Skeletal muscle tissue (tissue), 4 donors: ENCODE measurements around the gene ATG5. TPM values are rescaled to one million over a fixed set of nuclear protein-coding genes. Genes with fewer than 3 reads are reported as not detected.
A peak's percentile ranks its signal among the peaks of the same experiment; 100 is the strongest.

Experiments used
- H3K27ac ChIP-seq: one replicate; pipeline ENCODE4 v1.7.0; 2013; ENCODE audit warnings: mild to moderate bottlenecking, low read depth, low read length, inconsistent platforms
- H3K27me3 ChIP-seq, 3 donors: one replicate each; pipeline ENCODE4 v1.7.0; 2013; ENCODE audit warnings: low read length in 3 of 3; ENCODE audit not compliant: control insufficient read depth in 3 of 3, insufficient read depth in 3 of 3
- H3K36me3 ChIP-seq, 3 donors: one replicate each; pipeline ENCODE4 v1.7.0; 2013; ENCODE audit warnings: low read length in 3 of 3; ENCODE audit not compliant: control insufficient read depth in 3 of 3, insufficient read depth in 3 of 3
- H3K4me1 ChIP-seq, 3 donors: one replicate each; pipeline ENCODE4 v1.7.0; 2013; ENCODE audit warnings: low read length in 3 of 3, mild to moderate bottlenecking in 3 of 3; ENCODE audit not compliant: control insufficient read depth in 3 of 3, insufficient read depth in 3 of 3
- H3K4me3 ChIP-seq, 3 donors: one replicate each; pipeline ENCODE4 v1.7.0; 2013; ENCODE audit warnings: low read length in 3 of 3
- H3K9ac ChIP-seq, 3 donors: one replicate each; pipeline ENCODE4 v1.7.0; 2013; ENCODE audit warnings: low read length in 3 of 3, mild to moderate bottlenecking in 3 of 3, moderate library complexity in 2 of 3, low read depth in 1 of 3
- H3K9me3 ChIP-seq, 3 donors: one replicate each; pipeline ENCODE4 v1.7.0; 2013; ENCODE audit warnings: low read length in 3 of 3; ENCODE audit not compliant: control insufficient read depth in 3 of 3
- total RNA-seq: library from RNA; depleted of rRNA; stranded (reverse); fragments of >200 nt; gene quantifications from one replicate; pipeline ENCODE4 v1.2.3, GENCODE V29; 2014
- donor health status: Osteomylitis.

Gene ATG5
- total RNA-seq, 1 donor from 2014 or later: 38.1 TPM

DNA sequence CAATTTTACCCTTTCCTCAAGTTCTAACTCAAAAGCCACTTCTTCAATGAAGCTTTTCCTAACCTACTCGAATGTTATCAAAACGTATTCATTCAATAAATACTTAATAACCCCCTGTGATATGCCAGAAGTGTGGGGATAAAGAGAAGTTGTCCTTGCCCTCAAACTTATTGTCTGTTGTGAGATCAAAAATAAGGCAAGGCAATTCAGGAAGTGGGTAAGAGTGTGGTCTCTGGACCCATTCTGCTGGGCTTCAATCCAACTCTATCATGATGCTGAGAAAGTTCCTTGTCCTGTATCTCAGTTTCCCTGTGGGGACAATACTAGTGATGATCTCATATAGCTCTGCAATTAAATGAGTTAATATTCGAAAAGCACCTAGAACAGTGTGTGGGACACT lies 146.7 kb downstream of the ATG5 start:
- Histone ChIP-seq H3K9ac (no peak overlapping the region), H3K27me3 (no peaks in the 10 kb centered on the region), H3K4me3 (no peak overlapping the region), H3K9me3 (no peaks in the 10 kb centered on the region), H3K27ac (no peak overlapping the region), H3K4me1 (no peaks in the 10 kb centered on the region), H3K36me3 (no peaks in the 10 kb centered on the region)

DNA sequence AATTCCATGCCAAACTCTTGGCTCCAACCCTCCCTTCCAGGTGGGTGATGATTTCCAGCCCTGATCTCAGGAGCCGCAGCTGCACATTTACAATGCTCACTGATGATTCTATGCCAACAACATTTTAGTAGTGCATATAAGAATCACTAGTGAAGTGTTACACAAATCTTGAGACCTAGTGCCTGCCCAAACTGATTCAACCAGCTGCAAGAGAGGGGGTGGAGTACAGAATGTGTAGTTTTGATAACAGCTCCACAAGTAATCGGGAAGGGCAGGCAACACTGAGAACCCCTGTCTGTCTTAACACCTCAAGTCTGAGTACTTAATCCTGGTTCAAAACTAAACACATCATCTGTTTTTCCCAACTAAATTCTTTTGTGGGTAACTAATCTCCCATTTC lies 147.8 kb downstream of the ATG5 start:
- H3K9ac ChIP-seq: no peak overlapping the region
- H3K27me3 ChIP-seq: no peaks in the 10 kb centered on the region
- no peaks in the 10 kb centered on the region for H3K36me3 ChIP-seq
- H3K4me1 ChIP-seq: no peaks in the 10 kb centered on the region
- no peak overlapping the region for H3K4me3 ChIP-seq
- no peaks in the 10 kb centered on the region for H3K9me3 ChIP-seq
- no peak overlapping the region for H3K27ac ChIP-seq

DNA sequence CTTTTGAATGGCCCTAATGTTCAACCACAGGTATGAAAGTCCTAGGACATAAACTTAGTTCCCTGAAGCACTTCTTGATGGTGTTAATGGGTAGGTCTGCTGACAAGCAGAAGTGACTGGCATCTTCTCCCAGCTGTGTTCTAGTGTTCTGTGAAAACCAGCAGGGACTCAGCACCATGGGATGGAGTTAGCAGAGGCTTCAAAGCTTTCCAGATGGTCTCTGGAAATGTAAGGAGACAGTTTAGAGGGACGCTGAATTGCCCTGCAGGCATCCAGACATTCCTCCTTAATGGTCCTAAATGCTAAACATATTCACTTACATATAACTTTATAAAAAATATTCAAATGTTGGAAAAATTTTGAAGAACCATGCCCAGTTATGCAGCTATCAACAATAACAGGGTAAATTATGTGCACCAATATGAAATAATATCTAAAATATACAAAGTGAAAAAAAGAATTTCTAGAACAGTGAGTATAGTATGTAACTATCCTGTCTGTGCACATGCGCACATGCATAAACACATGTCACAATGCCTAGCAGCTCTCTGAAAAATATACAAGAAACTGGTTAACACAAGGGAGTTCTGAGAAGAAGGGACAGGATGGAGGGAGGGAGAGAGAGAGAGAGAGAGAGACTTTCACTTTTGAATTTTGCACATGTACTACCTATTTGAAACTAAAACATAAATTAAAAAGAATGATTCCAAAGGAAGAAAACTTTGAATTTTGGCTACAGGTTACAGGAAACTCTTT lies 152.3 kb downstream of the ATG5 start:
- peaks cover 2 to 6% (median 6%) of the 10 kb centered on the region in 3 donors for H3K4me1 ChIP-seq
- H3K4me3 ChIP-seq: no peak overlapping the region
- H3K9ac ChIP-seq: no peak overlapping the region
- no peak overlapping the region for H3K27ac ChIP-seq
- no peaks in the 10 kb centered on the region for H3K9me3 ChIP-seq
- no peaks in the 10 kb centered on the region for H3K36me3 ChIP-seq
- no peaks in the 10 kb centered on the region for H3K27me3 ChIP-seq

DNA sequence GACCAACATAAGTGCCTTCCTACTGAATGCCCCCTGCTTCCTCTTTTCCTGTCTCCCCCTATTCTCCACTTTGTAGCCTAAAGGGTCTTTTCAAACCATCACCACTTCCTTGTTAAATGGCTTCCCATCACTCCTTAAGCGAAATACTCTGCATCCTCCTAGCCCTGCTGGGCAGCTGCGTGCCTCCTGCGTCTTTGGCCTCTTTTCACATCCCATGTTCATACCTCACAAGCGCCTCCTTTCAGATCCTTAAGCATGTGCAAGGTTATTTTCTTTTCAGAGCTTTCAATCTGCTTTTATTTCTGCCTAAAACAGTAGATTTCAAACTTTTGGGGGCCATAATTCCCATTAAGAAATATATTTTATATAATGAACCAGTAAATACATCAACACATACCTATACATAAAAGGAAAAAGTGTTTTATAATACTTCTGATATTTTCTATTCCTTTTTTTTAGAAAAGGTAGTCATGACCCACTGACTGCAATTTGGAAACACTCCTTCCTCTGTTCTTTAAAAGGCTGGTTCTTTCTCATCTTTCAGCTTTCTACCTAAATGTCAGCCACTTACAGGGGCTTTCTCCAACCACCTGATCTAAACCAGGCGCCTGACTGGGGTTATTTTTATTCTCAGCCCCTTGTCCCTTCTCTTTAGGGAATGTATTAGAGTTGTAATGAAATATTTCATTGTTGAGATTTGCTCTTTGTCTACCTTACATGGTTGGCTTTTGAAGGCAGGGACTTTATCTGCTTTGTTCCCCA lies 155.3 kb downstream of the ATG5 start:
- H3K4me3 ChIP-seq: no peak overlapping the region
- no peaks in the 10 kb centered on the region for H3K36me3 ChIP-seq
- no peak overlapping the region for H3K27ac ChIP-seq
- H3K9ac ChIP-seq: no peak overlapping the region
- H3K9me3 ChIP-seq: no peaks in the 10 kb centered on the region
- H3K27me3 ChIP-seq: no peaks in the 10 kb centered on the region
- H3K4me1 ChIP-seq: peaks cover 2 to 7% (median 6%) of the 10 kb centered on the region in 3 donors

DNA sequence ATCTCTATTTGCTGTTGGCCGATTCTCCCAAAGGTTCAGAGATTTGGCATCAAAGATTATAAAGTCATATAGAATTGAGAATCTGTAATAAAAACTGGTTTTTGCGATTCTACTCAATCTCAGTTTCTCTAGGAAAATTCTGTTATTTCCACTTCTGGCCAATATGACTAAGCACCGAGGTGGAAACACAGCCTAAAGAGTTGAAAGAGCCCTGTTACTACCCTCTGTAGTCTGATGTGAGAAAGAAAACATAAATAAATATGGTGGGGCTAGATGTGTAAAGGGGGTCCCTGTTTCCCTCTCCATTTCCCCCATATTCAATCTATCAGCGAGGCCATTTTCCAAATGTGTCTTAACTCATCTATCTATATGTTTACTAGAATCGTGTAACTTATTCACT lies 156.0 kb downstream of the ATG5 start:
- H3K27me3 ChIP-seq: no peaks in the 10 kb centered on the region
- no peaks in the 10 kb centered on the region for H3K9me3 ChIP-seq
- no peak overlapping the region for H3K9ac ChIP-seq
- peaks cover 2 to 8% (median 6%) of the 10 kb centered on the region in 3 donors for H3K4me1 ChIP-seq
- H3K36me3 ChIP-seq: no peaks in the 10 kb centered on the region
- H3K27ac ChIP-seq: no peak overlapping the region
- no peak overlapping the region for H3K4me3 ChIP-seq

DNA sequence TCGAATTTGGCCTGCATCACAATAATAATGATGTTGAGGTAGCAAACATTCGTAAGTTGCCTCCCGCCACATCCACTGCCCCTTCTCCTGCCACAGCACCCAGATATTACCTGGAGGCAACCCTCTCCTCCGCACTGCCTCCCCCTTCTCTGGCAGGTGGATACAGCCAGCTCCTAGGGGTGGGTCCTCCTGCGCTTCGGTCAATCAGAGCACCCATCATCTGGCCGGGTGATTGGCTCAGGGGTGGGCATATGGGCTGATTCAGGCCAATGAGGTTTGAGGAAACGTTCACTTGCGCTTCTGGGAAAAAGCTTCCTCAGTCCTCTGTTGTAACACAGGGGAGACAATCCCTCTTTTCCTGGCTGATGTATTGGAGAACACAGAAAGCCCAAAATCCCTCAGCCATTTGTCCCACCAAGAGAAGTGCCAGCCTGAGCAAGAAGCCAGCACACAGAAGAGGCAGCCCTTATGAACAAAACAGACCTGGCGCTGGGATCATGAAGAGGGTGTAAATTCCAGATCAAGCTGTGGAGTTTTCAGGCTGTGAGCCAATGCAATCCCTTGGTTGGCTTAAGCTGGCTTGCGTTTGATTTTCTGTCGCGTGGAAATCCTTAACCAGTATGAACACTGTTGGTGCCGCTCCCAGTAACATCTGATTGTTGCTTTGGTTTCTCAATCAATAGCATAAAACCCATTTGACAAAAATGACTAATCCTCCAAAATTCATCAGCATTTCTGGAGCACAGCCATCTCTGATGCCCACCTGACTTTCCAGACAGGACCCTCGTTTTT lies 157.3 kb downstream of the ATG5 start:
- H3K4me3 ChIP-seq: peak overlapping the region; percentile 47 to 61 (median 56)
- no peaks in the 10 kb centered on the region for H3K9me3 ChIP-seq
- H3K27ac ChIP-seq: peak overlapping the region; percentile 37
- H3K9ac ChIP-seq: peak overlapping the region in 2 of 3 donors; percentile 5 to 51
- no peaks in the 10 kb centered on the region for H3K27me3 ChIP-seq
- no peaks in the 10 kb centered on the region for H3K36me3 ChIP-seq
- peaks cover 2 to 20% (median 6%) of the 10 kb centered on the region in 3 donors for H3K4me1 ChIP-seq

DNA sequence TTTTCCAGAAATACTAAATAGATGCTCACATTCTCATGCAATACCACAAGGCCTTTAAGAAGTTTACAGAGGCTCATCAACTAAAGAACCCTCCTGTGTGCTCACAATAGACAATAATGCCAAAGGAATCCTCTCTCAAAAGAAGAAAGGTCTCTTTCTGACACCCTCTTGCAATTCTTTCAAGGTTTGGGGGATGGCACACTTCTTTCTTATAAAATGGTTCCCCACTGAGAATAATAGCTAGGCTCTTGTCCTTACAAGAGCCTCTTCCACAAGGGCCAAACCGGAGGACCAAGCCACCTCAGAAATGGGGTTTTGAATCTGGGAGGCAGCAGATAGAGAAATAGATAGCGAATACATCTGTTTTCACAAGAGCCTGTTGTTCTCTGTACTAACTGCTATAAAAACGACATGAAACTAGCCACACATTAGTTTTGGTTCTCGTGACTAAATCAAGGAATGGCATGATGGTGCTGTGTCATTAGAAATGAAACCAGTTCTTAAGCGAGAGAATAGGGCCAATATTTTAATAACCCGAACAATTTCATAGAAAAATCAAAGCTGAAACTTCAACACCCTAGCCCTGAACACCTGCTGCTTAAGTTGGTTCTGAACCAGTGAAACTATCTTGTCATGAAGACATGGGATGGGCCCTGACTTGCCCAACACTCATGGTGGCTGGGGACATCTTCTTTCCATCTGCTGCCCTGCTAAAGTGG lies 158.3 kb downstream of the ATG5 start:
- H3K27ac ChIP-seq: no peak overlapping the region
- H3K9me3 ChIP-seq: no peaks in the 10 kb centered on the region
- H3K4me3 ChIP-seq: no peak overlapping the region
- no peaks in the 10 kb centered on the region for H3K27me3 ChIP-seq
- H3K4me1 ChIP-seq: peaks cover 2 to 26% (median 6%) of the 10 kb centered on the region in 3 donors
- no peaks in the 10 kb centered on the region for H3K36me3 ChIP-seq
- no peak overlapping the region for H3K9ac ChIP-seq

DNA sequence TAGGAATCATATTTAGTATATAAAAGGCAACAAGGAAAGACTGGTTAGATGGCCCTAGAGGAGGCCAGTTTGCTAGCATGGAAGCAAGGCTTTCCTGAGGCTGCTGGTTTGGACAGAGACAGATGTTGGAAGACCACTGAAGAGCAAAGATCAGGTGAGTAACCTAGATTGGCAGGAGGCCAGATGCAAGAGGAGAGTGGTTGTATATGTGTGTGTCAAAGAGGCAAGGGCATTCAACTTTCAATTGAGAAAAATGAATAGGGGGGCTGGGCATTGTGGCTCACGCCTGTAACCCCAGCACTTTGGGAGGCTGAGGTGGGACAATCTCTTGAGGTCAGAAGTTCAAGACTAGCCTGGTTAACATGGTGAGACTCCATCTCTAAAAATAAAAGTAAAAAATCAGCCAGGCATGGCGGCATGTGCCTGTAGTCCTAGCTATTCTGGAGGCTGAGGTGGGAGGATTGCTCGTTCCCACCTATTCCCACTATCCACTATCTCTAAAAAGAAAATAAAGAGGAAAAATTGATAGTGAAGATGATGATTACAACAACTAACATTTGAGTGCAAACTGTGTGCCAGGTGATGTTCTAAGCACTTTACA lies 159.6 kb downstream of the ATG5 start:
- H3K27ac ChIP-seq: no peak overlapping the region
- H3K4me3 ChIP-seq: no peak overlapping the region
- H3K9me3 ChIP-seq: no peaks in the 10 kb centered on the region
- H3K27me3 ChIP-seq: no peaks in the 10 kb centered on the region
- H3K4me1 ChIP-seq: peaks cover 2 to 26% (median 6%) of the 10 kb centered on the region in 3 donors
- no peaks in the 10 kb centered on the region for H3K36me3 ChIP-seq
- H3K9ac ChIP-seq: no peak overlapping the region
